CD4-positive, alpha-beta T cell treated with Interferon alpha-2 for 1 hour (primary cell): ENCODE data around the gene WNT1.
A peak's percentile ranks its signal among the peaks of the same experiment; 100 is the strongest.

Experiments
- DNase-seq, 2 donors: peaks; one replicate each; pipeline ENCODE4 v3.0.0-alpha.2; 2020 to 2022

The WNT1 gene

DNA sequence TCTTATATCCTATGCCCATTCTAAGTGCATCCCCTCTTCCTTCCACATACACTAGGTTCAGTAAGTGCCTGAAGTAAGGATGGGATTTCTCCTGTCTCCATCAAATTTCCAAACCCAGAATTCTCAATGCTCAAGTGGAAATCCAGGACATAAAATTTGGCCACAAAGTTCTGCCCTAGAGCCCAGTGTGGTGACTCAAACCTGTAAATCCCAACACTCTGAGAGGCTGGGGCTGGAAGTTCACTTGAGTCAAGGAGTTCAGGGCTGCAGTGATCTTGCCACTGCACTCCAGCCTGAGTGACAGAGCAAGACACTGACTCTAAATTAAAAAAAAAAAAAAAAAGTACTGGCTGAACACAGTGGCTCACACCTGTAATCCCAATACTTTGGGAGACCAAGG lies 16.3 kb upstream of the WNT1 start:
- DNase-seq: no peak

- DNase-seq: no peak
Measured at GRCh38 chr12:48965298-48965838, 12.8 kb upstream of the WNT1 start.

DNA sequence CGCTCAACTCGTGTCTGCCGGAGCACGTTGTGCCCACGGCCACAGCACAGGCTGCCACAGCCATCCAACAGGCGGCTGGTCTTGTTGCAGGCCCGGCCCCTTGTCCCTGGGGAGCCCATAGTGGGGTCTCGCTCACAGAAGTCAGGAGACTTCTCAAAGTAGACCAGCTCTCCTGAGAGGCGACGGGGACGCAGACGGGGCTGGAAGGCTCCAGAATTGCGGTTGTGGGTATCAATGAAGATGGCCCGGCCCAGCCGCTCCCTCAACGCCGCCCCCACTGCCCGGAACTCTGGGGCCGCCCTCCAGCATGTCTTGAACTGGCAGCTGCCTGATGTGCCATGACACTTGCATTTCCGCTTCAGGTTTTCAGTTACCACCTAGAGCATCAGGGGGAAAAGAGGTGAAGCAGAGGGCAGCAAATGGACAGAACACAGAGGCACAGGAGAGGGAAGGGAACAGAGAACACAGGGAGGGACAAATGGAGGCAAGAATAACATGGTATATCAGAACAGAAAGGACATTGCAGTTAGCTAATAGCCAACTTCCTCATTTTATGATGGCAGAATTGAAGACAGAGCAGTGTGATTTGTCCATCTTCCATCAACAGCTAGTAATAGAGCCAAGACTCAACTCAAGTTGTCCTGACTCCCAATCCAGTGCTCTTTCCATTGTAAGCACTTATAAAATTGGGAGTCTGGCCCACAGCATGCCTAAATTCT lies 11.8 kb upstream of the WNT1 start:
- no peak for DNase-seq

- no peak for DNase-seq
Measured at GRCh38 chr12:48967991-48968390, 10.1 kb upstream of the WNT1 start.

- no peak for DNase-seq
Measured at GRCh38 chr12:48968467-48968866, 9.7 kb upstream of the WNT1 start.

DNA sequence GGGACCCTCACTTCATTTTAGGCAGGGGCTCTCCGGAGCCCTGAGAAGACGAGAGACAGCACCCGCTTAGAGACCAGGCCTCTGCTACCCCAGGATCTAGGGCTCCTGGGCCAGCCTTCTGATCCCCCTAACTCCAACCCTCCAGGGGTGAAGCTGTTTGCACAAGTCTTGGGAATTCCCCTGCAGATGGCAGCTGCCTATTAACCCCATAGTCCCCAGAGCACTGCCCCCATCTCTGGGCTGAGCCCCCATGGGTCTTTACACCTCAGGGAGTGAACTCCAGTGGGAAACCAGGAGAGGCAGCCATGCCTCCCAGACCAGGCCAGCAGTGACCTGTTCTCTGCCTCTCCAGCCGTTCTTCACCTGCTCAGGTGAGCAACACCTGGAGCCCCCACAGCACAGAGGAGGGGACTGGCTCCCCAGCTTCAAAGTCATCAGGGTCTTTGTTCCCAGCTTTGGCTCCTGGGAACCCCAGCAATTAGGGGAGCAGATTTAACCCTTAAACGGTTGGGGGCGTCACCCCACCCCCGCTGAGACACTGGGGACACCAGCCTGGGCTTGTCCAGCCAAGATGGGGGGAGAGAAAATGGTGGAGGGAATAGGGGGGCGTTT lies 8.9 kb upstream of the WNT1 start:
- no peak for DNase-seq

GRCh38 chr12:48969833-48970701 lies 8.1 kb upstream of the WNT1 start:
- peak; percentile 15 to 47 for DNase-seq

DNA sequence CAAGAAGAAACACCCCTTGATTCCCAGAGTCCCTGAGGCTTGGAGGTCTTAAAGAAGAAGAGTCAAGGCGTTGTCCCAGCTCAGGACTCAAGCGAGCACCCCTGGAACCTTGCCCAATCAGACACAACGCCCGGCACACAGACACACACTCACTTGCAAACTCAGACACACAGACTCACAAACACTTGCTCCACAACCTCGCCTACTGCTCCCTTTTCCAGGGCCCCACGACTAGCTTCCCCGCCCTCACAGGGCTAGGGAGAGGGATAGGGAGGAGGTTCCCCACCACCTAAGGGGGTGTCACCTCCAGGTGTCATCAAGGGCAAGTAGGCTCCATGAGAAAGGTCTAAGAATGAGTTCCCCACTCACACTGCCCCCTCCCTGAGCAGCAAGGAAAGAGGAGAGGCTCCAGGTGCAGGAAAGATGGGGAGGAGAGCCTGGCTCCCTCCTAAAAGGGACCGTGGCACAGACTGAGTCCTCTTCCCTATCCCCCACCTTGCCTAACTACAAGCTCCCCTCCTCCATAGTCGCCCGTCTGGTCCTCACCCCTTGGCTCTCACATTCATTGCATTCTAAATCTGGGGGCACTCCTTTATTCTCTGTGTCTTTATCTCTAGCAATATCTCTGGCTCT lies 7.3 kb upstream of the WNT1 start:
- no peak for DNase-seq

GRCh38 chr12:48972213-48972951 lies 5.7 kb upstream of the WNT1 start:
- no peak for DNase-seq

DNA sequence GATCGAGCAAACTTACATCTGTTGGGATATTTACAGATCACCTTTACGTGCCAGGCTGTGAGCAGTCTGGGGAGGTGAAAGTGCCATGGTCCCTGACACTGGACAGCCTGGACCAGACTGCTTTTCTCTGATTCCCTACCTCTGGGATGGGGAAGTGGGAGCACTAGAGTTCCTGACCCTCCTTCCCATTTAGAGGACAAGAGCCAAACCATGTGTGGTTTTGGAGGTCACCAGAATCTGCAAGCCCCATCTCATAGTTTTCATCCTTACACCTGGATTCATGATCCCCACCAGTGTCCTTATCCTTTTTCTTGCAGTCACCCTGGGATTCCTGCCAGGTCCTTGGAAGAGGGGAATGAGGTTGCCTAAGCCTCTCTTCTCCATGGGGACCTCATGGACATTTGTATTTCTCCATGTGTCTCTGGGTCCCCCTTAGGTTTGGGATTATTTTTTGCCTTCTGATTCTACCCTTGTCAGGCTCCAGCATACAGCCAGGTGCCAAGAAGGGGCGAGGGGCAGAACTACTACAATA lies 5.1 kb upstream of the WNT1 start:
- no peak for DNase-seq

- no peak for DNase-seq
Measured at GRCh38 chr12:48973531-48973930, 4.6 kb upstream of the WNT1 start.

DNA sequence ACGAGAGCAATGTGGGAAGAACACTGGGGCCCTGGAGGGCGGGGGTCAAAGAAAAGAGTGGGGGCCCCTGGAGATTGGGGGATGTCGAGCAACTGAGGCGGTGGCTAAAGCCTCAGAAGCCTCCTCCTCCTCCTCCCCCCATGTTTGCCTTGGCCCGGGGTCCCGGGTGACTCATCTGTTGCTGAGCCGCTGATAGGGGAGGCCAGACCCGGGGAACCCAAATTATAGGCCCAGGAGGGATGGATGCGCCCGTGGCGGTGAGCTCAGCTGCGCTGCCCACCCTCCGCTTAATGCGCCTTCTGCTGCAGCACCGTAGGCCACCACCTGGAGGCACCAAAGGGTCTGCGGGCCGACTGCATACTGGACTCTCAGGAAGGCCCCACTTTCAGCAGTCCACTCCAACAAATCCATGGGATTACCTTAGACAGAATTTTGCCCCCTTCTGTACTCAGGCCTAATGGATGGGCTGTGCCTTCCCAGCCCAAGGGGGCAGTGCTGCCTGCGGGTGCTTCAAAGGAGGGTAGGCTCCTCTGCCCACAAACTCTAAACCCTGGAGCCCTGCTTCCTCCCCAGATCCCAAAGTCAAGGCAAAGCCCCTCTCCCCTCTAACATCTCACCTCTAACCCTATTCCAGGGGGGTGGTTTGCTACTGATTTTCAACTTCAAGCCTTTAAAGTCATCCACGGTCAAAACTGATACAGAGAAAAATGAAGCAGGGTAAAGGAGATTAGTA lies 4.0 kb upstream of the WNT1 start:
- DNase-seq: peak in 1 of 2 donors; percentile 41

DNA sequence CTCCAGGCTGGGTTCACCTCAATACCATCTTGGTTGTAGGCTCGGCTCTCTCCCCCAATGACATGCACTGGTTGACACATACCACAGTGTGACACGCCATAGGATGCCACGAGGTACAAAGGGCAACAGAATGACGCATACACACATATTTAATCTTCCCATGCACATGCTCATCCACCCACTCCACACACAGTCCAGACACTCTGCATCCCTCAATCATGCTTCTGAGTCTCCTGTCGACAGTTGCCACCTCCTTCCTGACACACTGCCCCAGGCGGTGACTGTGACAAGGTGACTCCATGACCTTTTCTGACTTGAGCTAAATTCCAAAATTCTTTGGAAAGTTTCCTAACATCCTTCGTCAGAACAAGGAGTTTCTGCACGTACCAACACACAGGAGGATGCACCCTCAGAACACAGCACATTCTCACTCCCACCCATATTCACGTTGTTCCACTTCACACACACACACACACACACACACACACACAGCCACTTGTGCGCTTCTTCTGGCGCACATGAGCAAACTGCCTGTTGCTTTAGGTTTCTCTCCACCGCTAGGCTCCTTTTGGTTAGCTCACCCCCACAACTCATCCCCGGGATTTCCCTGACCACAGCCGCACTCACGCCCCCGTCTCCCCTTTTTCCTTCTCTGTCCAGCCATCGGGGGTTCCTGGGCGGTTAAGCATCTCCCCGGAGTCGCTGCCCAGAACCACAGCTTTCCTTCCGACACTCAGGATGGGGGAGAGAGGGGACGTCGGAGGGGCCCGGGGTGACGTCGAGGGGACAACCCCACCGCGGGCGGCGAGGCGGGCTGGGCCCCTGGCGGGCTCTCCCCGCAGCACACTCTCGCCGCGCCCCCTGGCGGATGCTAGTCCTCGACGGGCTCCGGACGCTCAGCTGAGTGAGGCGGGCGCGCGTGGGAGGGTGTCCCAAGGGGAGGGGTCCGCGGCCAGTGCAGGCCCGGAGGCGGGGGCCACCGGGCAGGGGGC lies 536 bp upstream of the WNT1 start:
- DNase-seq: peak; percentile 76 to 86

DNA sequence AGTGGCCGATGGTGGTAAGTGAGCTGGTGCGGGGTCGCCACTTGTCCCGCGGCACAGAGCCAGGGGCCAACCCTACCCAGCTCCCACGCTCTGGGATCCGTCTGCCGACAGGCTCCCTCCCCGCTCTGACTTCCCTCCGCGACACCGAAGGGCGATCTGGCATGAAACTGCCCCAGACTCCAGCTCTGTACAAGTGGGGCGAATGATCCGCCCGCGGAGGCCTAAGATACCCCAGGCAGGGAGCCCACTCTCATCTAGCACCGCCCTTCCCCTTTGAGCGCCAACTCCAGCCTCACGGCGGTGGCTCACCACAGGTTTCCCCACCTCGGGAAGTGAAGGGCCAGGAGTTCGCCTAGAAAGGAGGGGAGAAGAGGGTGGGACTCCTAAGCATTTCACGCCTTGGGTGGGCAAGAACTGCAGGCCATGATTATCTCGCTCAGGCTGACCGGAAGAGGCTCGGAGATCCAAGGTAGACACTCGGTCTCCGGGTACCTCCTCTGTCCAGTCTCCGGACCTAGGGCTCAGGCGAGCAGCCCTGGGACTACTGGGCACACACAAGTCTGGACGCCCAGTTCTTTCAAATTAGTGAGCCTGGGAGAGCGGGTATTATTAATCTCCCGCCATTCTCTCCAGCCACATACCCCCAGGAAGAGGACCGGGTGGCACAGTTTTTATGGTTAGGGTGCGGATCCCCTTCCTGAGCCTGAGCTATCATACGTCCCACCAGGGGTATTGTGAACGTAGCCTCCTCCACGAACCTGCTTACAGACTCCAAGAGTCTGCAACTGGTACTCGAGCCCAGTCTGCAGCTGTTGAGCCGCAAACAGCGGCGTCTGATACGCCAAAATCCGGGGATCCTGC lies 849 bp downstream of the WNT1 start:
- DNase-seq: no peak

GRCh38 chr12:48979602-48980388 lies 1.7 kb downstream of the WNT1 start:
- peak in 1 of 2 donors; percentile 56 for DNase-seq

- peak in 1 of 2 donors; percentile 47 for DNase-seq
Measured at GRCh38 chr12:48980389-48980952, 2.3 kb downstream of the WNT1 start.

- peak; percentile 40 to 63 for DNase-seq
Measured at GRCh38 chr12:48980953-48981756, 3.0 kb downstream of the WNT1 start.
